Nephron (organoid): ENCODE measurements around the gene SLC28A2.

Experiments used
- H3K27ac Mint-ChIP-seq, 3 experiments: 2 replicates each; pipeline ENCODE4 v1.8.0; 2020; ENCODE audit warnings: mixed read lengths in 3 of 3, mild to moderate bottlenecking in 2 of 3, moderate library complexity in 1 of 3
- H3K27me3 Mint-ChIP-seq: 2 replicates; pipeline ENCODE4 v1.8.0; 2021; ENCODE audit warnings: low read depth, mild to moderate bottlenecking, moderate library complexity, mixed read lengths
- H3K36me3 Mint-ChIP-seq: 2 replicates; pipeline ENCODE4 v1.8.0; 2020; ENCODE audit warnings: low read depth, mixed read lengths
- H3K4me1 Mint-ChIP-seq: 2 replicates; pipeline ENCODE4 v1.8.0; 2020; ENCODE audit warnings: mixed read lengths
- H3K4me3 Mint-ChIP-seq, 3 experiments: 2 replicates each; pipeline ENCODE4 v1.8.0; 2020; ENCODE audit warnings: mild to moderate bottlenecking in 3 of 3, mixed read lengths in 3 of 3, moderate library complexity in 2 of 3
- H3K9me3 Mint-ChIP-seq: 2 replicates; pipeline ENCODE4 v1.8.0; 2020; ENCODE audit warnings: mixed read lengths
- TF ChIP-seq, protein P1 (sequence below), 3 experiments: fragments of 200-600 bp; sonication (generic); IDR thresholded peaks; one replicate each; pipeline ENCODE4 v1.5.0; 2021; ENCODE audit warnings: antibody characterized with exemption in 3 of 3; ENCODE audit not compliant: unreplicated experiment in 3 of 3

Gene SLC28A2

DNA sequence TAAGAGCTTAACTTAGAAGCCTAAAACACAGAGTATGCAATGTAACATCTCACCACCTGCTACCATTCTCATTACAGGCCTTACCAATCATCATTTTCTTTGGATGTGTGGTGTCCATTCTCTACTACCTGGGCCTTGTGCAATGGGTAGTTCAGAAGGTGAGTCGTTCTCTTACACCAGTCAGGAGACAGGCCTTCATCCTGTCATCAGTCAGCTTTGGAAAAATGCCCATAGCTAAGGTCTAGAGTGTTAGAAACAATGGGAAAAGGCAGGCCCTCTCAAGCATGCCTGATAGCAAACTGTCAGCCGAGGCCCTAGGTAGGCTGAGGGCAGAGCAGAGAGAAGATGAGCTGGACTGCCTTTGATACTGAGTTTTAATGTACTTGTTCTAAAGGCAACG, 13.5 kb downstream of the SLC28A2 start:
- no peak overlapping the region for H3K4me3 Mint-ChIP-seq
- TF ChIP-seq, protein P1, sequence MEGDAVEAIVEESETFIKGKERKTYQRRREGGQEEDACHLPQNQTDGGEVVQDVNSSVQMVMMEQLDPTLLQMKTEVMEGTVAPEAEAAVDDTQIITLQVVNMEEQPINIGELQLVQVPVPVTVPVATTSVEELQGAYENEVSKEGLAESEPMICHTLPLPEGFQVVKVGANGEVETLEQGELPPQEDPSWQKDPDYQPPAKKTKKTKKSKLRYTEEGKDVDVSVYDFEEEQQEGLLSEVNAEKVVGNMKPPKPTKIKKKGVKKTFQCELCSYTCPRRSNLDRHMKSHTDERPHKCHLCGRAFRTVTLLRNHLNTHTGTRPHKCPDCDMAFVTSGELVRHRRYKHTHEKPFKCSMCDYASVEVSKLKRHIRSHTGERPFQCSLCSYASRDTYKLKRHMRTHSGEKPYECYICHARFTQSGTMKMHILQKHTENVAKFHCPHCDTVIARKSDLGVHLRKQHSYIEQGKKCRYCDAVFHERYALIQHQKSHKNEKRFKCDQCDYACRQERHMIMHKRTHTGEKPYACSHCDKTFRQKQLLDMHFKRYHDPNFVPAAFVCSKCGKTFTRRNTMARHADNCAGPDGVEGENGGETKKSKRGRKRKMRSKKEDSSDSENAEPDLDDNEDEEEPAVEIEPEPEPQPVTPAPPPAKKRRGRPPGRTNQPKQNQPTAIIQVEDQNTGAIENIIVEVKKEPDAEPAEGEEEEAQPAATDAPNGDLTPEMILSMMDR (IDR thresholded peaks at IDR 0.05; ENCODE audit: unreplicated experiment in 3 of 3), result no peak
- H3K27me3 Mint-ChIP-seq, result no peaks in the 10 kb centered on the region
- H3K27ac Mint-ChIP-seq, result no peak overlapping the region
- no peaks in the 10 kb centered on the region for H3K4me1 Mint-ChIP-seq
- peaks cover 3% of the 10 kb centered on the region for H3K9me3 Mint-ChIP-seq
- H3K36me3 Mint-ChIP-seq, result no peaks in the 10 kb centered on the region

DNA sequence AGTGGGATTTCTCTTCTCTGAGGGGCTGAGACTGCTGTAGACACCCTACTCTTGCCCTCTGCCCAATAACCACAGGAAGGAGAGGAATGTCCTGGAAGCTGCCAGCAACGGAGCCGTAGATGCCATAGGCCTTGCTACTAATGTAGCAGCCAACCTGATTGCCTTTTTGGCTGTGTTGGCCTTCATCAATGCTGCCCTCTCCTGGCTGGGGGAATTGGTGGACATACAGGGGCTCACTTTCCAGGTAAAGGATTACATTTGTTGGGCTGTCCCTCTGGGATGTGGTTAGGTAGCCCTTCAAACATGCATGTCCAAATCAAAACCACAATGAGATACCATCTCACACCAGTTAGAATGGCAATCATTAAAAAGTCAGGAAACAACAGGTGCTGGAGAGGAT, 16.1 kb downstream of the SLC28A2 start:
- H3K4me1 Mint-ChIP-seq, result no peaks in the 10 kb centered on the region
- no peak overlapping the region for H3K27ac Mint-ChIP-seq
- H3K4me3 Mint-ChIP-seq, result no peak overlapping the region
- no peaks in the 10 kb centered on the region for H3K27me3 Mint-ChIP-seq
- H3K36me3 Mint-ChIP-seq, result no peaks in the 10 kb centered on the region
- TF ChIP-seq, protein P1 (IDR thresholded peaks at IDR 0.05; ENCODE audit: unreplicated experiment in 3 of 3), result no peak
- H3K9me3 Mint-ChIP-seq, result peaks cover 3% of the 10 kb centered on the region

DNA sequence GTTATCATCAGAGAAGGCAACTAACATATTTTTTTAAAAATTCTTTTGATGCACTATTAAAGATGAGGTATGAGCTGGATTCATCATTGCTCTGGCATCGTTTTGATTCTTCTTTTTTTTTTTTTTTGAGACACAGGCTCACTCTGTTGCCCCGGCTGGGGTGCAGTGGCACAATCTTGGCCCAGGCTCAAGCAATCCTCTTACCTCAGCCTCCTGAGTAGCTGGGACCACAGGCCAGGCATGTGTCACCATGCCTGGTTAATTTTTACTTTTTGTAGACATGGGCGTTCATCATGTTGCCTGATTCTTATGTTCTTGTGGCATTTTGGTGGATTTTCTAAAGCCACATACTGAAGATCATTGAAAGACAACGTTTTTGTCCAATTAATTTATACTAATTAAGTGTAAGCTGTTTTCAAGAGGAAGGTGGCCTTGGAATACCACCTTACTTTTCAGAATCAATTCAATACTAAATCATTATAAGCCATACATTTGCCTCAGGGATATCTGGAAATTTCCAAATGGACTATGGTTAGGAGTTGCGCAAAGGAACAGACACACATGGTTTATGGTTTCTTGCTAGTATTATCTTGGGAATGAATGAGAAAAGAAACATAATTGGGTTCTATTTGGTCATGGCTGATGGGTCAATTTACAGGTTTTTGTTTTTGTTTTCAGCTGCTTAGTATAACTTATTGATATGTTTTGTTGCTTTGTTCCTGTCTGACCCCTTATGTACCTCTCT, 22.8 kb downstream of the SLC28A2 start:
- Mint-ChIP-seq H3K36me3 (no peaks in the 10 kb centered on the region), H3K9me3 (no peaks in the 10 kb centered on the region), H3K27me3 (no peaks in the 10 kb centered on the region), H3K4me1 (peaks cover 23% of the 10 kb centered on the region), H3K27ac (no peak overlapping the region), H3K4me3 (no peak overlapping the region)
- TF ChIP-seq, protein P1 (IDR thresholded peaks at IDR 0.05; ENCODE audit: unreplicated experiment in 3 of 3), result no peak

DNA sequence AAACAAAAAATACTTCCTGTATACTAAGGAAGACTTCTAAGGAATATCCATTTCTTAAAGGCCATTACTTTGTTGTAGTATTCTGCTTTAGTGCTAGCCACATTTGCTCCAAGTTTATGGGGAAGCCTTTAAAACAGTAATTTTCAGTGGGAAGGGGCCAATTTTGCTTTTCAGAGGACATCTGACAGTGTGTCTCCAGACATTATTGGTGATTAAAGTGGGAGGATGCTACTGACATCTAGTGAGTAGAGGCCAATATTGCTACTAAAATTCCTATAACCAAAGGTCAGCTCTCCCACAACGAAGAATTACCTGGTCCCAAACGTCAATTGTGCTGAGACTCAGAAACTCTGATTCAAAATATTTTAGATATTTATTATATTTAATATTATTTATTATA, 24.8 kb downstream of the SLC28A2 start:
- Mint-ChIP-seq H3K27me3 (no peaks in the 10 kb centered on the region), H3K4me1 (peaks cover 23% of the 10 kb centered on the region), H3K36me3 (no peaks in the 10 kb centered on the region), H3K9me3 (no peaks in the 10 kb centered on the region), H3K4me3 (peak overlapping the region in 2 of 3 experiments; percentile 28 to 48), H3K27ac (no peak overlapping the region)
- TF ChIP-seq, protein P1 (IDR thresholded peaks at IDR 0.05; ENCODE audit: unreplicated experiment in 3 of 3), result peak; percentile 37 to 59 (median 43)

DNA sequence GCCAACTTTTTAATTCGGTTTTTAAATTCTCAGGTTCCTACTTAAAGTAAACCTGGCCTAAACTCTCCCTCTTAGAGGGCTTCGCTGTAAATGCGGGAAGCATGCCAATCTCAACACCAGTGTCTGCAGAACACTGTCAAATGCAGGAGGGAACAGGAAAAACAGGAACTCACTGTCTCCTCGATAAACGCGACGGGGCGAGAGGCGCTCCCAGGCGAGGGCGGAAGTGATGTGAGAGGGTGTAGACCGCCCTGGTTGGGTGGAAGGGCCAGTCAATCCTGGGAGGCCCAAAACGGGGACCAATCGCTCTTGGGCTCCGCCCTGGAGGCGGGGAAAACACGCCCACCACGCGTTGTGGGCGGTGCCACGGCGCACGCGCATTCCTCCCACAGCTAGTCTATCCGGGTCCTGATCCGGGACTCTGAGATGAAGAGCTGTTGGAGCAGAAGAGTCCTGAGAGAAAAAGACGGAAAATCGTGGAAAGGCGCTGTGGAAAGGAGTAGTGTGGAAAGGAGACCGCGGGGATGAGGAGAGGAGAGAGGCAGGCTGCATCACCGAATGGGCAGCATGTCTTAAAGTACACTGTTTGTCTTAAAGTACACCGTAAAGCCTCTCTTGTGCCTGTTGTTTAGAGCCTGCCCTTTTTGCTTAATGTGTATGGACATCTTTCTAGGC, 27.1 kb downstream of the SLC28A2 start:
- TF ChIP-seq, protein P1 (IDR thresholded peaks at IDR 0.05; ENCODE audit: unreplicated experiment in 3 of 3), result no peak
- peak overlapping the region; percentile 85 to 91 (median 87) for H3K4me3 Mint-ChIP-seq
- H3K4me1 Mint-ChIP-seq, result peaks cover 23% of the 10 kb centered on the region
- no peaks in the 10 kb centered on the region for H3K36me3 Mint-ChIP-seq
- H3K27me3 Mint-ChIP-seq, result peaks cover 6% of the 10 kb centered on the region
- no peaks in the 10 kb centered on the region for H3K9me3 Mint-ChIP-seq
- peak overlapping the region; percentile 84 to 93 (median 93) for H3K27ac Mint-ChIP-seq
